ENCODE results near the gene EML6. TPM values are rescaled to one million over a fixed set of nuclear protein-coding genes. Genes with fewer than 3 reads are reported as not detected.

EML6 gene
- total RNA-seq, 1 experiment from 2014 or later = 15.7 TPM

DNA sequence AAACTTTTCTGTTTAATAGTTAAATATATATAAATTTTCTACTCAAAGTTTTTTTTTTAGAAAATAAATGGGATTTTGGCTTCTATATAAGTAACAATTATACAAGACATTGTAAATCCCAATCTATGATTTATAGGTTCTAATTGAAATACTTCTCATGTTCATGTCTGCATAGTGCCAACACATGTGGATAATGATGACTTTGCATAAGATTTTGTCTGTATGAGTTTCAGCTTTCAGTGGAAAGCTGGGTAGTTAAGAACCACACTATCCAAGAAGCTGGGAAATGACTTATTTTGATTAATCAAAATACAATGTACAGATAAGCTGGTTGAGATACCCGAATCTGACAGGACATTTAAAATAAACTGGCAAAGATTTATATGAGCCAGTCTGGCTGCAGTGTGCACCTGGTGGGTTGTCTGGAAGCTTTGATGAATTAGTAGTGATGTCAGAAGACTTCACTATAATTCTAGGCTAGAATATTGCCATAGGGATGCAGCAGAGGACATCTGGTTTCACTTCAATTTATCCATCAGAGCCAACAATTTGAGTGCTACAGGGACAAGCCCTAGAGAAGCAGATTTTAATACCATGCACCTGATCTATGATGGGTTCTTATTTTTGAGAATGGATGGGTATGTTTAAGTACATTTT is 45.4 kb downstream of the EML6 start:
- ATAC-seq = no peak
- ChIA-PET POLR2A (ENCODE audit: unreplicated experiment) (interaction anchor here (0.6 kb wide), 1 partner anchor 15 kb away, joined by 26 read pairs; no protein-coding TSS in a partner anchor), CTCF (no interaction called here)
- no peaks in the 10 kb centered on the region for H3K27me3 ChIP-seq (ENCODE audit: low read length)
- H2AFZ ChIP-seq (ENCODE audit: low read length) = no peak overlapping the region
- TF ChIP-seq EZH2 (IDR thresholded peaks at IDR 0.05; ENCODE audit: low read length, unreplicated experiment) = no peak
- TF ChIP-seq EZH2phosphoT487 (IDR thresholded peaks at IDR 0.05; ENCODE audit: borderline replicate concordance, low read length) = no peak
- TF ChIP-seq, protein P1, sequence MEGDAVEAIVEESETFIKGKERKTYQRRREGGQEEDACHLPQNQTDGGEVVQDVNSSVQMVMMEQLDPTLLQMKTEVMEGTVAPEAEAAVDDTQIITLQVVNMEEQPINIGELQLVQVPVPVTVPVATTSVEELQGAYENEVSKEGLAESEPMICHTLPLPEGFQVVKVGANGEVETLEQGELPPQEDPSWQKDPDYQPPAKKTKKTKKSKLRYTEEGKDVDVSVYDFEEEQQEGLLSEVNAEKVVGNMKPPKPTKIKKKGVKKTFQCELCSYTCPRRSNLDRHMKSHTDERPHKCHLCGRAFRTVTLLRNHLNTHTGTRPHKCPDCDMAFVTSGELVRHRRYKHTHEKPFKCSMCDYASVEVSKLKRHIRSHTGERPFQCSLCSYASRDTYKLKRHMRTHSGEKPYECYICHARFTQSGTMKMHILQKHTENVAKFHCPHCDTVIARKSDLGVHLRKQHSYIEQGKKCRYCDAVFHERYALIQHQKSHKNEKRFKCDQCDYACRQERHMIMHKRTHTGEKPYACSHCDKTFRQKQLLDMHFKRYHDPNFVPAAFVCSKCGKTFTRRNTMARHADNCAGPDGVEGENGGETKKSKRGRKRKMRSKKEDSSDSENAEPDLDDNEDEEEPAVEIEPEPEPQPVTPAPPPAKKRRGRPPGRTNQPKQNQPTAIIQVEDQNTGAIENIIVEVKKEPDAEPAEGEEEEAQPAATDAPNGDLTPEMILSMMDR (conservative IDR thresholded peaks at IDR 0.05; ENCODE audit: low read depth, low read length) = no peak
- DNase-seq = no peak
- H3K27ac ChIP-seq (ENCODE audit: low read length) = no peak overlapping the region
- no peak overlapping the region for H3K9ac ChIP-seq (ENCODE audit: low read length)
- no peak overlapping the region for H3K4me2 ChIP-seq (ENCODE audit: low read length)
- intact Hi-C loops (cut with micrococcal nuclease) = no loop called here
- H3K4me1 ChIP-seq (ENCODE audit: insufficient read depth, low read length) = peaks cover 41% of the 10 kb centered on the region
- H3F3A ChIP-seq (ENCODE audit: low read length, unreplicated experiment) = peaks cover 9% of the 10 kb centered on the region
- H4K20me1 ChIP-seq (ENCODE audit: low read length) = no peaks in the 10 kb centered on the region
- no peaks in the 10 kb centered on the region for H3K79me2 ChIP-seq (ENCODE audit: low read length)
- H3K9me3 ChIP-seq (ENCODE audit: low read length) = no peaks in the 10 kb centered on the region
- H3K36me3 ChIP-seq (ENCODE audit: low read depth, low read length) = no peaks in the 10 kb centered on the region
- BruUV-seq (replicated peaks) = no TSS peak
- no peak overlapping the region for H3K4me3 ChIP-seq (ENCODE audit: low read length)
- no peaks in the 10 kb centered on the region for H3K9me2 ChIP-seq (replicated peaks; ENCODE audit: low read length)

DNA sequence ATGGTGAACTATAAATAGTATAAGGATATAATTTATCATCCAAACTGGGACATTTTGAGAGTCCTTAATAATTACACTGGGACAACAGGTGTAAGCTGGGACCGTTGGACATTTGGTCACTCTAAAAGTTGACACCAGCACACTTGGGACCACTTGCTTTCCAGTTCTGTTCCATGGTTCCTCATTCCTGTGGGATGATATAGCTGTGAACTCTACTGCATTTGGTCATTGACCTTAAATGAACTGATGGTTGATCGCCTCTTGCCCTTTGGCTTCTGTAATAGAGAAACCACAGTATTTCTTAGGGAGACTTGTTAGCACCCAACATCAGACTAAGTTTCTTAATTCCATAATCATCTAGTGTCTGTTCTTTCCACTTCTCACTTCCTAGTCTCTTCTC is 46.7 kb downstream of the EML6 start:
- H3K4me2 ChIP-seq (ENCODE audit: low read length) = peak overlapping the region; percentile 21; the same call in 1 of the 2 replicates
- intact Hi-C loops (cut with micrococcal nuclease) = loop anchor here (5.0 kb wide), 1 partner anchor 277 kb away; no protein-coding TSS in a partner anchor

More for the DNA sequence above, 46.7 kb downstream of the EML6 start:
- Histone ChIP-seq H3F3A (ENCODE audit: low read length, unreplicated experiment) (peaks cover 9% of the 10 kb centered on the region), H3K4me3 (ENCODE audit: low read length) (no peak overlapping the region), H3K79me2 (ENCODE audit: low read length) (no peaks in the 10 kb centered on the region), H3K9ac (ENCODE audit: low read length) (peak overlapping the region; percentile 60), H3K36me3 (ENCODE audit: low read depth, low read length) (no peaks in the 10 kb centered on the region), H3K9me3 (ENCODE audit: low read length) (no peaks in the 10 kb centered on the region; the same call in 1 of the 2 replicates), H2AFZ (ENCODE audit: low read length) (no peak overlapping the region), H4K20me1 (ENCODE audit: low read length) (no peaks in the 10 kb centered on the region), H3K27ac (ENCODE audit: low read length) (peak overlapping the region; percentile 92), H3K4me1 (ENCODE audit: insufficient read depth, low read length) (peaks cover 41% of the 10 kb centered on the region), H3K9me2 (replicated peaks; ENCODE audit: low read length) (no peaks in the 10 kb centered on the region), H3K27me3 (ENCODE audit: low read length) (no peaks in the 10 kb centered on the region)
- DNase-seq (no peak), ATAC-seq (no peak)
- ChIA-PET POLR2A (ENCODE audit: unreplicated experiment) (no interaction called here), CTCF (no interaction called here)
- no TSS peak for BruUV-seq (replicated peaks)
- no peak for TF ChIP-seq EZH2phosphoT487 (IDR thresholded peaks at IDR 0.05; ENCODE audit: borderline replicate concordance, low read length)
- TF ChIP-seq EZH2 (IDR thresholded peaks at IDR 0.05; ENCODE audit: low read length, unreplicated experiment) = no peak
- TF ChIP-seq, protein P1 (conservative IDR thresholded peaks at IDR 0.05; ENCODE audit: low read depth, low read length) = no peak
